Osteoblast (primary cell): Measurements from ENCODE around the gene AATF. TPM values are rescaled to one million over a fixed set of nuclear protein-coding genes. Genes with fewer than 3 reads are reported as not detected.

Source experiments
- DNase-seq: peaks from one replicate; pipeline ENCODE4 v3.0.0; 2011; ENCODE audit warnings: low spot score, mixed read lengths; ENCODE audit not compliant: insufficient read length; ENCODE audit errors: missing footprints
- H2AFZ ChIP-seq: 2 replicates; pipeline ENCODE4 v1.6.0; 2011; ENCODE audit warnings: mild to moderate bottlenecking, low read length
- H3K27ac ChIP-seq: 2 replicates; pipeline ENCODE4 v1.5.1; 2011; ENCODE audit warnings: mild to moderate bottlenecking, low read depth, low read length, moderate library complexity
- H3K27me3 ChIP-seq: 2 replicates; pipeline ENCODE4 v1.6.0; 2012; ENCODE audit warnings: mild to moderate bottlenecking, control low read depth, inconsistent platforms, low read length, moderate library complexity; ENCODE audit not compliant: insufficient read depth
- H3K36me3 ChIP-seq: 2 replicates; pipeline ENCODE4 v1.5.1; 2011; ENCODE audit warnings: mild to moderate bottlenecking, low read length, control low read depth, moderate library complexity; ENCODE audit not compliant: insufficient read depth
- H3K4me1 ChIP-seq: 2 replicates; pipeline ENCODE4 v1.5.1; 2011; ENCODE audit warnings: mild to moderate bottlenecking, low read length, control low read depth, moderate library complexity; ENCODE audit not compliant: insufficient read depth
- H3K4me2 ChIP-seq: 2 replicates; pipeline ENCODE4 v1.6.0; 2011; ENCODE audit warnings: mild to moderate bottlenecking, low read length; ENCODE audit not compliant: insufficient read depth
- H3K4me3 ChIP-seq: fragments of 200-600 bp; sonication (generic); 3 replicates; pipeline ENCODE4 v1.5.1; 2012; ENCODE audit warnings: mild to moderate bottlenecking, low read length, inconsistent platforms; ENCODE audit not compliant: insufficient read depth
- H3K79me2 ChIP-seq: 2 replicates; pipeline ENCODE4 v1.6.0; 2012; ENCODE audit warnings: mild to moderate bottlenecking, low read length, control low read depth, inconsistent platforms; ENCODE audit not compliant: insufficient read depth
- H3K9me3 ChIP-seq: 2 replicates; pipeline ENCODE4 v1.5.1; 2011; ENCODE audit warnings: low read depth, low read length, control low read depth
- H4K20me1 ChIP-seq: 2 replicates; pipeline ENCODE4 v1.6.0; 2012; ENCODE audit warnings: mild to moderate bottlenecking, low read length, control low read depth; ENCODE audit not compliant: insufficient read depth
- total RNA-seq: library from RNA; depleted of rRNA; stranded (reverse); fragments of >200 nt; gene quantifications from 2 replicates; pipeline ENCODE4 v1.2.3, GENCODE V29; 2012
- TF ChIP-seq, protein P1 (sequence below): IDR thresholded peaks from 2 replicates; pipeline ENCODE4 v1.5.1; 2011; ENCODE audit warnings: mild to moderate bottlenecking, low read depth, low read length, moderate library complexity; ENCODE audit errors: extremely low read depth

Gene AATF
- total RNA-seq, 1 donor: 22.4 TPM

DNA sequence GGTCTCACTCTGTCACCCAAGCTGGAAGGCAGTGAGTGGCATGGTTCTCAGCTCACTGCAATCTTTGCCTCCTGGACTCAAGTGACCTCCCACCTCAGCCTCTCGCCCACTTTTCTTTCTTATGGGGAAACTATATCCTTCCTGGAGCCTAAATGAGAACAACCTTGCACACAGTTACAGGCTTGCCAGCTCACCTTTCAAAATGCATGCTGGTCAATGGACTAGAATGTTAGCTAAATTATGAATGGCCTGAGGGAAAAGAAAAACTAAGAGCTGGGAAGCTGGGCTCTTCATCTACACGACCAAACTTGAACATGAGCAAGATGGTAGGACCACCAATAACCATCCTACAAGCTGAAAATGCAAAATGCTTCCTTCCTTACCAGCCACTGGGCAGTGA is 22.1 kb upstream of the AATF start:
- H3K4me2 ChIP-seq: no peak overlapping the region
- TF ChIP-seq, protein P1, sequence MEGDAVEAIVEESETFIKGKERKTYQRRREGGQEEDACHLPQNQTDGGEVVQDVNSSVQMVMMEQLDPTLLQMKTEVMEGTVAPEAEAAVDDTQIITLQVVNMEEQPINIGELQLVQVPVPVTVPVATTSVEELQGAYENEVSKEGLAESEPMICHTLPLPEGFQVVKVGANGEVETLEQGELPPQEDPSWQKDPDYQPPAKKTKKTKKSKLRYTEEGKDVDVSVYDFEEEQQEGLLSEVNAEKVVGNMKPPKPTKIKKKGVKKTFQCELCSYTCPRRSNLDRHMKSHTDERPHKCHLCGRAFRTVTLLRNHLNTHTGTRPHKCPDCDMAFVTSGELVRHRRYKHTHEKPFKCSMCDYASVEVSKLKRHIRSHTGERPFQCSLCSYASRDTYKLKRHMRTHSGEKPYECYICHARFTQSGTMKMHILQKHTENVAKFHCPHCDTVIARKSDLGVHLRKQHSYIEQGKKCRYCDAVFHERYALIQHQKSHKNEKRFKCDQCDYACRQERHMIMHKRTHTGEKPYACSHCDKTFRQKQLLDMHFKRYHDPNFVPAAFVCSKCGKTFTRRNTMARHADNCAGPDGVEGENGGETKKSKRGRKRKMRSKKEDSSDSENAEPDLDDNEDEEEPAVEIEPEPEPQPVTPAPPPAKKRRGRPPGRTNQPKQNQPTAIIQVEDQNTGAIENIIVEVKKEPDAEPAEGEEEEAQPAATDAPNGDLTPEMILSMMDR: no peak
- no peak overlapping the region for H3K4me3 ChIP-seq
- no peaks in the 10 kb centered on the region for H3K79me2 ChIP-seq
- no peaks in the 10 kb centered on the region for H3K9me3 ChIP-seq
- H3K36me3 ChIP-seq: no peaks in the 10 kb centered on the region
- H2AFZ ChIP-seq: no peak overlapping the region
- no peak overlapping the region for H3K27ac ChIP-seq
- DNase-seq: no peak
- H3K27me3 ChIP-seq: peaks cover 69% of the 10 kb centered on the region
- peaks cover 3% of the 10 kb centered on the region for H4K20me1 ChIP-seq
- H3K4me1 ChIP-seq: no peaks in the 10 kb centered on the region

DNA sequence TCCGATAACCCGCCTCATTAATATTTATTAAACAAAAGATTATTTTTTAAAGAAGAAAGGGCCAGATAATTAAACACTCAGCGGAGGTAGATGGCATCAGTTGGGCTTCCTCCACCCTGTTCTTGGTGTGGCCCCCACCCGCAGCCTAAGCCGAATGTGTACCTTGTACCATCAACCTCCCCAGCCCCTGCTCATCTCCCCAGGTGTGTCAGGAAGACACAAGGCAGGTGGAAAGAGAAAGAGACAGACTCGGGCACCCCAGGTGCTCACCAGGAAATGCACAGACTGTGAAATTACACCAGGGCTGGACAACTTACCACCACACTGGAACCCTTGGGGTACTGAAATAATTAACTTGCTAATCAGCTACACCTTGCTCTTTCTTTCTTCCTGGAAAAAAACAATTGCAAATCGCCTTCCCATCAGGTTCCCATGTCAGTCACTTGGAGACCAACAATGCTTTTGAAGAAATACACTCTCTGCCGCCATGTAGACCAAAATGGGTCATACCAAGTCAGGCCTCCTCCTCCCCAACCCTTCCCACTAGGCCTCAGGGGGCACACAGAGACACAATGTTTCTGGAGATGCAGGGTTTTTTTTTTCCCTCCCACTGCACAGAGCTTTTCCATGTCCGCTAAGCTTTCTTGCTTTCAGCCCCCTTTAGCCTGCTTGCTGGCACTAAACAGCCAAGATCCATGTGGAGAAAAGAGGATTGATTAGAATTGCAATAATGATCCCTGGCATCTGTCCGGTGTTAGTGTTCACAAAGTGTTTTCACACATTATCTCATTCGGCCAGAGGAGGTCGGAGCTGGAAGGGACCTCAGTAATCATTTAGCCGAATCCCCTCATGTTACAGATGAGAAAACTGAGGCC is 20.0 kb upstream of the AATF start:
- Histone ChIP-seq H2AFZ (no peak overlapping the region), H3K79me2 (no peaks in the 10 kb centered on the region), H3K9me3 (no peaks in the 10 kb centered on the region), H4K20me1 (peaks cover 6% of the 10 kb centered on the region), H3K27ac (no peak overlapping the region), H3K27me3 (peaks cover 84% of the 10 kb centered on the region), H3K4me2 (no peak overlapping the region), H3K36me3 (no peaks in the 10 kb centered on the region), H3K4me1 (no peaks in the 10 kb centered on the region), H3K4me3 (no peak overlapping the region)
- DNase-seq: peak; percentile 77
- TF ChIP-seq, protein P1: no peak

DNA sequence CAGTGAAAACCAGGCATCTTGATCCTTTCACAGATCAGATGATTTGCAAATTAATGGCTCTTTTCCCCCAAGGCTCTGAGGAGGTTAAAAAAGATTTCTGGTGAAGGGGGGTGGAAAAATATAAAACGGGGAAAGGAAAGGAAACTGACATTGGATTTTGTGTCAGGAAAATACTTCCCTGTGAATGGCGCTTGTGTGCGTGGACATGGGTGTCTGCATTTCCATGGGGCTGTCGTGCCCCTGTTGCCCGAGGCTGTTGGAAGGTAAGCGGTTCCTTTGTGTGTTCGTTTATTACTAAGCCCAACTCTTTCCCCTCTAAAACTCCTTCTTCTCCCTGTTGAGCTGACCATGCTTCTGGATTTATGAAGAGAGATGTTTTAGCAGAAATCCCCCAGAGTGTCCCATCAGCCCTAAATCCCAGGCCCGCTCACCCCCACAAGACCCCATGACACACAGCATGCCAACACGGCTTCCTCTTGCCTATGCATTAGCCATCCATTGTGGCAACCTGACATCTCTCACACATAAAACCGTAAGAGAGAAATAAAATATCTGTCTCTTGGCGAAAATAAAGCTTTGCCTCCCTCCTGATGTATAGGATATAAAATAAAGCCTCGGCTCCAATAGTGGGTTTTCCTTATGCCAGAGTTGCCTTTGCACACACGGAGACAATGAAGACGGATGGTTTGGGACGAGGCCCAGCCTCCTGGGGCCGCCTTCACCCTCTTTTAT is 18.7 kb upstream of the AATF start:
- no peak overlapping the region for H3K4me2 ChIP-seq
- TF ChIP-seq, protein P1: no peak

DNA sequence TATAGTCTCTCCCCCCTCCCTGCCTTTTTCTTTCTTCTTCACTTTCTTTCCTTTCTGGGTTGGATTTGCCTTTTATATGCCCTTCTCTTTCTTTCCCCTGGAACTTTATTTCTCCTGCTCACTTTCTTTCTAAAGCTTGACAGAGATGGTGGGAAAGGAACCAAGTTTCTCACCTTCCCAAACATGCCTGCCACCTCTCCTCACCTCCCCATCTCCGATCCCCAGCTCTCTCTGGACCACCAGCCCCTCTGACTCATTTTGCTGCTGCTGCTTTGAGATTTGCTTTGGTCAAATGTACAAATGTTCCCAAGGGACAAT is 18.2 kb upstream of the AATF start:
- no peak overlapping the region for H3K4me3 ChIP-seq
- H2AFZ ChIP-seq: no peak overlapping the region
- no peak overlapping the region for H3K4me2 ChIP-seq
- H3K4me1 ChIP-seq: no peaks in the 10 kb centered on the region
- TF ChIP-seq, protein P1: no peak
- H3K9me3 ChIP-seq: no peaks in the 10 kb centered on the region
- H4K20me1 ChIP-seq: peaks cover 10% of the 10 kb centered on the region
- H3K27me3 ChIP-seq: peaks cover 99% of the 10 kb centered on the region
- no peaks in the 10 kb centered on the region for H3K79me2 ChIP-seq
- no peak overlapping the region for H3K27ac ChIP-seq
- no peaks in the 10 kb centered on the region for H3K36me3 ChIP-seq
- peak; percentile 72 for DNase-seq

More for the DNA sequence above, 18.7 kb upstream of the AATF start:
- peak; percentile 67 for DNase-seq
- Histone ChIP-seq H3K36me3 (no peaks in the 10 kb centered on the region), H3K79me2 (no peaks in the 10 kb centered on the region), H3K27ac (no peak overlapping the region), H3K27me3 (peaks cover 97% of the 10 kb centered on the region), H2AFZ (no peak overlapping the region), H3K9me3 (no peaks in the 10 kb centered on the region), H3K4me1 (no peaks in the 10 kb centered on the region), H4K20me1 (peaks cover 10% of the 10 kb centered on the region), H3K4me3 (no peak overlapping the region)
